ENCODE results near the gene ATP8B4.

ATP8B4 gene

DNA sequence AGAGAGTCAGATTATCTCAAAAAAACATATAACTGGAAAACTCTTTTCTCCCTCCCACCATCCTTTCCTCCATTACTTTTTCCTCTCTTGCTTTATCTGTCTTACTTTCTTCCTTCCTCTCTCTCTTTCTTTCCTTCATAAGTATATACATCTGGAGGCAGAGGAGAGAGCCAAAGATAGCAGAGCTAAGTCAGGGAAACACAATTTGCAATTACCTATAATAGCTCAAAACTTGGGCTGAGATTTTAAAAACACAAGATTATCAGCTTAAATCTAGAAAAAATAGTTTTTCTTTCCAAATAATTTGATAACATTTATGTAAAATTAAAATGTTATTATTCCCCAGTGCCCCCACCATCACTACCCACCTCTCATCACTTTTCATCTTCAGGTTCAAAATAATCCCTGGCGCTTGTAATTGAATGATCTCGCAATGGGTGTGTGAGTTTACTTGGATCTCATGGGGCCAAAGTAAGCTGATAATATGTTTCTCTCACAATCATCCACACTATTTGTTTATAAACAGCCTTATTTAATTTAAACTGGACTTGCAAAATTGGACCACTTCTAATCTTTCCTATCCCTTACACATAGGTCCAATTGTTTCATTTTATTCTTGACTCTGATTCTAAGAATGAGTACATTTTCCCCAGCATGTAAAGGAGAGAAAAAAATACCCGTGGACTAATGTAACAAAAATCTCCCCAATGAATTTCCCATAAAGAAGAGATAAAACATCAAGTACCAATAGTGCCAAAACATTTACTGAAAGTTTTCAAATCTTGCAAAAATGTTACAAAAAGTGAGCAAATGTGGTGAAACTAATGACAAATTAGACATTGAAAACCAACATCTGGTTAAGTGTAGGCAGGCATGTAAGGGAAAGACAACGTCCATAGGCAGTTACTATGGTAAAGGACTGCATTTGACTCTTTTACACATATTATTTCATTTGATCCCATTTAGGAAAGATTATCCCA lies 261.2 kb downstream of the ATP8B4 start:
- no peak for DNase-seq (ENCODE audit: low spot score)

DNA sequence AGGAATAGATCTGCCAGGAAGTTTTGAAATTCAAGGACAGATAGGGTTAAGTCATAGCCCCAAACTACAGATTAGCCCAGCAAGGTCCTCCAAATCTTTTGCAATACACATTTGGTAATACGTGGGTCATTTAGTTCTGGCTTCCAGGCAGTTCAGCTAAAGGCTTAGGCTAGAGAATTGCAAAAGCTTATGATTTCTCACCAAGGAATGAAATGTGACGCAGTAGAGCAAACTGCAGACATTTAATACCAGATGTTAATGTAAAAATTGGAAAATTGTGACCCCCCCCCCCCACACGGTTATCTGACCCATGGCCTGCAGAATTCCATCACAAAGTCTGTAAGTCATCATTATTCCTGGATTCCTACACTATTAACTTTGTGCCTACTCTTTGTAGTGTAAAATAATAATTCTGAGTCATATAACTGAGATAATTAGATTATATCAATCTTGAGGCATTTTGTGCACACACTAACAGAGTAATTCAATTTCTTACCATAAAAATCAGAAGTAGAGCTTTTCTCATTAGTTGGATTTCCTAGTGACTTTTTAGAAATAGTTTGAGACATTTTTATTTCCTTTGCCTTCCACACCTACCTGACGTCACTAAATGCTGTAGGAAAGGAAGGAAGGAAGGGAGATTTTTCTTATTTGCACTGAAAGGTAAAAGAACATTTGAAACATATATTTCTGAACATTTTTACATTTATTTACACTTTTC lies 263.0 kb downstream of the ATP8B4 start:
- DNase-seq (ENCODE audit: low spot score): peak; percentile 70

DNA sequence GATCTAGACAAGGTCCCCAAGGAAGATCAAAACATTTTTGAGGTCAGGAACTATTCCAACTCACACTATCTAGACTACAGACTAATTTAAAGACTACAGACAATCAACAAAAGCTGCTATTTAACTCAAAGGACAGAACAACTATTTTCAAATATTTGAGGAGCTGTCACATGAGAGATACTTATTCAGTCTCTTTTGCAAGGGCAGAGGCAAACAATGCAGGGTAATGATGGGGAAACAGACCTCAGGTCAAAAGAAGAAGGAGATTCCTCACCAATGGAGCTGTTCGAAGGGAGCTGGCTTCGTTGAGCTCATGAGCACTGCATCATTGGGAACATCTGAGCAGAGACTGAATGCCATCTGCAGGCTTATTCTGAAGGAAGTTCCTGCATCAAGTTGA lies 266.3 kb downstream of the ATP8B4 start:
- no peak for DNase-seq (ENCODE audit: low spot score)

DNA sequence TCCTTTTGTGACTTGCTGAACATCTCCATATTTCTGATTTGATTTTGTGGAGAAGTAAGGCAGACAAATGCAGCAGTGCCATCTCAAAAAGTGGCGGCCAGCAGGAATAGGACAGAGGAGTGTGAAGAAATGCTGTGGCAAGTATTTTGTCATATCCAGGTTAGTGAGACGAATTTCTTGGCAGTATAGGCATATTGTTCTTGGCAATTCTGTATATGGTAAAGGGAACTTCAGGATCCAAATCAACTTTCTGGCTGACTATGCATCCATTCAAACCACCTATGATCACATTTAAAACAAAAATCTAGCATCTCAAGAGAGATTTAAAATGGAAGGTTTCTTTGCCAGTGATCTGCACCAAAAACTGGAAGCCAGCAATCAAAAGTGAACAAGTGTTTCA lies 270.2 kb downstream of the ATP8B4 start:
- DNase-seq (ENCODE audit: low spot score): no peak

DNA sequence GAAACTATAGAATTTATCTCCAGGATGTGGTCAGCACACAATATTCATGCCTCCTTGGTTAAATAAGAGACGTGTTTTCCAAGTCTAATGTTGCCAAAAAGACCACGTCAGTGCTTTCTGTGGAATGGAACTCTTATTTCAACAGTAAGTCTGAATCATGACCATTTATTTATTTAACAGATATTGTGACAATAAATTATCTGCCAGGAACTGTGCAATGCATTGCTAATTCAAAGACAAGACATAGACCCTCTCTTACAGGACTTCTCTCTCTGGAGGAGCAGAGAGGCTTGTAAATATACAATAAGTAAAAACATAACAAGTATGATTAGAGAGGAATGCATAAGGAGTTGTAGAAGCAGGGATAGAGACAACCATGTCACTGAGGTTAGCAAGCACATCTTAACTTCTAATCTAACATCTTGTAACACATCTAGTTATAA lies 270.7 kb downstream of the ATP8B4 start:
- DNase-seq (ENCODE audit: low spot score): peak; percentile 63

DNA sequence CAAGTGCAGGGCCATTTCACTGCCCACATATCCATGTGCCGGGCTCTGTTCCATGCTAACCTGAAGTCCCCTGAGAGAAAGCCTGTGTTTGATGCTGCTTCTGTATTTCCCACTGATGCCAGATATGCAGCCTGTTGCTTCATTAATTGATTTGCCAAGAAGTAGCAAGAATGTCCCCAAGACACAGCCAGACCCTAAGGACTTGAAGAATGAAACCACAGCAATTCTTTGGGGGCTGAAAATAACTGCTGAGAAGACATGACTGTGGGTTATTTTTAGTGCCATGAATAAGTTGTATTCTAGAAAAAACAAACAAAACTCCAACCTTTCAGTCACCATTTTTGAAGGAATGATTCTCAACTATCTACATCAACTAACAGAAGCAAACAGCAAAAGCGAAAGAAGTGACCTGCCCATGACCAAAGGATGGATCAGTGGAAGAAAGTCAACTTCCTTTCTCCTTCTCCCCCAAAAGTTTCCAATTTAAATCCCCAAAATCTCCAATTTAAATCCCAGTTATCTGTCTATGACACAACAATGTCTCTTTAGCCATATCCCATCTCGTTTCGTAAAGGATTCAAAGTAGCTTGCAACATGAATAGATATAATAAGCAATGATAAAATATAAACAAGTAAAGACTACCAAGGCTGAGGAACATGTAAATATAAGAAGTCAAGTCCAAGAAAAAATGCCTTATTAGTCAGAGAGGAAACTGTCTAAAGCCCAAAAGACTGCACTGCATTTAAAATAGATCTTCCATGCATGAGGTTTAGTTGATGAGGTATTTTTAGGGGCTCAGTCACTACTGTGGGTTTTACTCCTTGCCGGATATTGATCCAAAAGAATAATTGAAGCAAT lies 271.4 kb downstream of the ATP8B4 start:
- DNase-seq (ENCODE audit: low spot score): peak; percentile 15

DNA sequence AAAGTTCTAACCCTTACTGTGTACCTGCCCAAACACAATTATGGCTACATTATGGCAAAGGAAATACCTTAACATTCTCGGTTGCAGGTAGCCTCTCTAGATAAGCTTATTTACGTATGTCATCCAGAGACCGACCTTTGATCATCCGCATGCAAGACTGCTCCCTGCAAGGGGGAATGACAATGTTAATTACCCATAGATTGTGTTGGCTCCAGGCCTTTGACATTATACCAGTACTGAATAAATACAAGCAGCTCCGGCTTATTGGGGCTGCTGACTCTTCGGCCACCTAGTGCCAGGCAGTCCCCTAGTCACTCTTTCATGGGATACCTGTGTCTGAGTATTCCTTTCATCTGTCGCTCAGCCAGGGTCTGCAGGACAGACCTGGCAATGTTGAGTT lies 274.6 kb downstream of the ATP8B4 start:
- DNase-seq (ENCODE audit: low spot score): no peak

DNA sequence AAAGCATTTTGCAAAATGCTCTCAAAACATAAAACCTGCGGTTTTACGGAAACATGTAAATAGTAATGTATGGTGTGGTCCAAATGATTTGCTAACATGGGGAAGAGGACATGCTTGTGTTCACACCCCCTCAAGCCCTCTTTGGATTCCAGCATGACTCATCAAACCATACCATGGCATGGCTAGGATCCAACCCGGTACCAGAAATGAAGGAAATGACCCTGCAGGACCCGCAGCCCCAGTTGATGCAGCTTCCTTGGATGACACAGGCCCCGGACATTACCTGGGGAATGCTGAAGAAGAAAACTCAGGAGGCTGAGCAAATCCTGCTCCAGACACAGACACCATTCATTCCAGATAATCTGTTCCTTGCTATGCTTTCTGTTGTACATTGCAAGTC lies 275.3 kb downstream of the ATP8B4 start:
- no peak for DNase-seq (ENCODE audit: low spot score)

DNA sequence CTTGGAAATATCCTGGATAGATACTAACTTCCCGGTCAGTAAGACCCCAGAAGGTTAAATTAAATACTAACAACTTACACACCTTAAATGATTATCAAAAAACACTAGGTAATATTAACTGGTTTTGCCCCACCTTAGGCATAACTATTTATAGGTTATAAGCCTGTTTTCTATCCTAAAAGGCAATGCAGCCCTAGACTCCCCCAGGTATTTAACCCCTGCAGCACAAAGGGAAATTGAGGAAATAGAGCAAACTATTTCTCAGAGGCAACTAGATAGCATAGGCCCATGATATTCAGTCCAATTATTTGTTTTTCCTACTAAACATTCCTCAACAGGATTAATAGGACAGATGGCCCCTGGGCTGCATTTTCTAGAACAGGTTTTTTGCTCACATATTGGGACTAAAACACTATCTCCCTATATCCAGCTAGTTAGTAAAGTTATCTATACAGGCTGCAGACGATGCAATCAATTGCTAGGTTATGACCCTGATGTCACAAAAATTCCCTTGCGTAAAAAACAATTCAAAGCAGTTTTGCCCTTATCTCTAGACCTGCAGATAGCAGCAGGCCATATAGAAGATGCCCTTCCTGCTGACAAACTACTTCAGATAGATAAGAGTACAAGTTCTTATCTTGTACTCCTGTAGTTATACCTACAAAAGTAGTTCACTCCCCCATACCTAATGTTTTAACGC lies 276.9 kb downstream of the ATP8B4 start:
- no peak for DNase-seq (ENCODE audit: low spot score)

DNA sequence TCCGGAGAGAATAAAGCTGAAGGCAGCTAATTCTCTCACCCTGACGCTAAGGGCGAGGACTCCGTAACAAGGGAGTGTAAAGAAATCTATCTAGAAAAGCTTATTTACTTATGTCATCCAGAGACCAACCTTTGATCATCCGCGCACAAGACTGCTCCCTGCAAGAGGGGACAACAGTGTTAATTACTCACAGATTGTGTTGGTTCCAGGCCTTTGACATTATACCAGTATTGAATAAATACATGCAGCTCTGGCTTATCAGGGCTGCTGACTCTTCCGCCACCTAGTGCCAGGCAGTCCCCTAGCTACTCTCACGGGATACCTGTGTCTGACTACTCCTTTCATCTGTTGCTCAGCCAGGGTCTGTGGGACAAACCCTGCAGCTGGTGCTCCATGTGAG lies 286.5 kb downstream of the ATP8B4 start:
- no peak for DNase-seq (ENCODE audit: low spot score)

DNA sequence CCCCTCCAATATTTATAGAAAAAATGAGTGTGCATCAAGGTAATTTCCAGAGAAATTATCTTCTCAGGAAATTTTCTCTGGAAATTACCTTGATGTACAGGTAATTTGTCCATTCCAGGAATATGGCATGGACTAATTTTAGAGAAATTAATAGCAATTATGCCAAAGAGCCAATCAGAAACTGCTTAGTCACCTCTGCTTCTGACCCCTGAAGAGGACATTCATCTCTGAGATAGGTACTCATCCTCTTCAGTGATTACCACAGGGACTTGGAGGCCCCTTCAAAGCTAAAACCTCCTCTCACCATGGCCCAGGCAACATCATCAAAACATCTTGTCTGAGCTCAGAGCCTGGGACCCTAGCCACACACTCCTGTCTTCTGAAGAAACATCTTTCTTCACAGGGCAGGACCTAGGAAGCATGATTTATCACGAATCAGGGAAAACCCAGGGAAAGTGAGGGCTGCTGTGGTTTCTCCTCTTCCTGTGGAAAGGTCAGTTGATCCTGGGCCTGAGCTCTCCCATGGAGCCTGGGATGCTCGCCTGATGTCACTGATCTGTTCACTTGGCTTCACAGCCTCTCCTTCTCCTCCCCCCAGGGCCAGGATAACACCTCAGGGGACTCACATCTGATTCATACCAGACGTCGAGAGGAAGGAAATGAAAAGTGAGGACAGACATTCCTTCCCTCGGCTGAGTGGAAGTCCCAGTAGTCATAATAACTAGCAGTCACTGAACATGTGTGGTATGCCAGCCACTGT lies 287.6 kb downstream of the ATP8B4 start:
- peak; percentile 83 for DNase-seq (ENCODE audit: low spot score)

DNA sequence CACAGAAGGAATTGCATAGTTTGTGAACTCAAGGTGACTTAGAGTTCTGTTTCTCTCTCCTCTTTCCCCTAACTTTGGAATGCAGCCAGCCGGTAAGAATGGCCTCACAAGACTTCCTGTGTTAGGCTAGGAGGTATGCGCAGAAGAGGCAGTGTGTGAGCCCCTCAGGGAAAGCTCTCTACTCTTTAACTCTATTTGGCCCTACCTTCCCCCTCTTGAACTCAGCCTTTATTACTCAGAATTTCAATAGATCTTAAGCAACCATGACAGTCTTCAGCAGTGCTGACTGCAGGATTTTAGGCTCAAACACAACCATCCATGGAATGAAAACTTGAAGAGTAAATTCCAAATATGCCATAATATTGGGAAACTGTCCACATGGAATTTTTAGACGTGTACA lies 288.6 kb downstream of the ATP8B4 start:
- peak; percentile 24 for DNase-seq (ENCODE audit: low spot score)

DNA sequence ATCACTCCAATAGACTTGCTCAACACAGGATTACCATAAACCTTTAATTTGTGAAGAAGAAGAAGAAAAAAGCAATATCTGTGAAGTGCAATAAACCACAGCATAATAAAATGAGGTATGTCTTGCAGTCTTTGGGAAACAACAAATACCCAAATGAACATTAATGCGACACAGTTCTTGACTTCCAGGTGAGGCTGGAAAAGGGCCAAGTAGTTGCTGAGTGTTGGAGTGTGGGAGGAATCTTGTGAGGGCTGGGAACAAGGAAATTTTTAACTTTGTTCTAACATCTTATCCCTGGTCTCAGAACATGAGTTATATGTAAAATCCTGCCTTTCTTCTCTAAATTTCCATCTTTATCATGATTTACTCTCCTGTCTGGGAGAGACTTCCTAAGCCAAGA lies 291.7 kb downstream of the ATP8B4 start:
- no peak for DNase-seq (ENCODE audit: low spot score)

DNA sequence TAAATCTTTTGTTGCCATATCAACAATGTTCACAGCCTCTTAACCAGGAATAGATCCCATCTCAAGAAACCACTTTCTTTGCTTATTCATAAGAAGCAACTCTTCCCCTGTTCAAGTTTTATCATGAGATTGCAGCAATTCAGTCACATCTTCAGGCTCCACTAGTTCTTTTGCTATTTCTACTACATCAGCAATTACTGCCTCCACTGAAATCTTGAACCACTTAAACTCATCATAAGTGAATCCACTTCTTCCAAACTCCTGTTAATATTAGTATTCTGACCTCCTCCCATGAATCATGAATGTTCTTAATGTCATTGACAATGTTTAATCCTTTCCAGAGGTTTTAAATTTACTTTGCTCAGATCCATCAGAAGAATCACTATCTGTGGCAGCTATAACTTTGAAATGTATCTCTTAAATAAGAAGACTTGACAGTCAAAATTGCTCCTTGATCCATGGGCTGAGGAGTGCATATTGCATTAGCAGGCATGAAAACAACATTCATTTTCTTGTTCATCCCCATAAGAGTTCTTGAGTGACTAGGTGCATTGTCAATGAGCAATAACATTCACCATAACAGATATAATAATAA lies 292.3 kb downstream of the ATP8B4 start:
- no peak for DNase-seq (ENCODE audit: low spot score)

DNA sequence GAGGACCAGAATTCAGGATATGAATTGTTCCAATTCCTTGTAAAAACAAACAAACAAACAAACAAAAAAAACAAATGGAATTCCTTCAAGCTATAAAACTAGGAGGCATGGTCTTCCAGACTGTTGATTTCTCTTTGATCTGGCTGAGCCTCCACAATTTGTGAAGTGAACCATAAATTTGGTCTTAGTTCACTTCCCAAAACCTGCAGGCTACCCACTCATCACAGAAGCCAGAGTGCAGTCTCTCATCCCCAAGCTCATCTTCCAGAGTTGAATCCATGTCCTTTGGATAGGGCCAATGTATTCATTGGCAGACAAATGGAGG lies 294.3 kb downstream of the ATP8B4 start:
- DNase-seq (ENCODE audit: low spot score): no peak

DNA sequence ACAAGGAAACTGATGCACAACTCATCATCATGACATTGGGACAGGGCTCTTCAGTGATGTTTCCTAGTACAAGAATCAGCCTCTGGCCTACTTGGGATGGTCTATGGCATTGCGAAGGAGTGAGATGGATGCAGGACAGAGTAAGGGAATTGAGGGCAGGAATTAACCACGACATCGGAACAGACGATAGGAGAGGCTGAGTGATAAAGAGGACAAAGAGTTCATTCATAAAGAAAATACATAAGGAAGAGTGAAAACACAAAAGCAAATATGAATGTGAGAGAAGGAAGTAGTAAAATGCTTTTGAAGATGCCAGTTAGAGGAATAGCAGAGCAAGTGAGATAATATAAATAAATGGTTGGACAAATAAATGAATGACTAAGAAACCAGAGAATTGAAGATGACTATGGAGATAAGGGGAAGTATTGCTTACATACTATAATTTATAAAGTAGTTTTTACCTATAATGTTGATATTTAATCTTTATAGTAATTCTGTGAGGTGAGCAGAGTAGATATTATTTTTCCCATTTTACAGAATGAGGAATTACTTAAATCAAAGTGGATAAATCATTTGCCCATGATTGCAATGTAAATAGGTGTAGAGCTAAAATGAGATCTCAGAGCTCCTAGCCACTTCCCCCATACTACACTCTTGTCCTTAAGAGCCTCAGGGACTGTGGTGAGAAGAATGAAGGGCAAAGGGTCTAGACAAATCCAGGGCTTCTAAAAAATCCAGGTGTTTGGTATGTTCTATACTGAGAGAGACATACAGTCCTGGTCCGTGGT lies 294.9 kb downstream of the ATP8B4 start:
- no peak for DNase-seq (ENCODE audit: low spot score)

DNA sequence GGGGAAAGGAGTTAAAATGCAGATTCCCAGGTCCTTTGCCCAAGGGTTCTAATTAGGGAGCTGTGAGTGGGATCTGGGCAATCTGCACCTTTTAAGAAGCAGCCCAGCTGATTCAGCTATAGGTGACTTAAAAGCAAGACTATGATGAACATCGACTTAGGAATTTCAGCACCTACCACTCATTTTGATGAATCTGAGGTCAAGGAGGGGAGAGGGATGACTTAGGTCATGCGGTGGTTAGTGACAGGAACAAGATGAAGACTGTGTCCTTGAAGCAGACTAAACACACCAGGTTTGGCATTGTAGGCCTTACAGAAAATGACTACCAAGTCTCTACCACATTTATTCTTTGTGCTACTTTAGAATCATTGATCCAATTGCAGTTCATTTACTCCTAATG lies 301.9 kb downstream of the ATP8B4 start:
- DNase-seq (ENCODE audit: low spot score): no peak

DNA sequence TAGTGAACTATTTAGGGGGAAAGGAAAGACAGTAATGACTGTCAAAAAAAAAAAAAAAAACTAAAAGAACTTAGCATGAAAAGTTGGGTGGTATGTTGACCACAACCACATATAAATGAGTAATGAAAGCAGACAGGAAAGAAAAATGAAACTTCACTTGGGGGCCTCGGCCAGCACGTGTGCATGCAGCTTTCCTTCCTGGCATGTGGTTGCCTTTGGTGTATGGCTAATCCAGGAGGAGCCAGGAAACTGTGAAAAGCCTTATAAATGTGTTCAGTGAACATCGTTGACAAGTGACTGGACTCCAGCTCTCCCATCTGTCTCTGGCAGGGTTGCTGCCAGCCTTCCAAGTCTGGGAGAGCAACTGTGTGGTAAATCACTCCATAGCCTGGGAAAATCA lies 303.1 kb downstream of the ATP8B4 start:
- DNase-seq (ENCODE audit: low spot score): peak; percentile 68

DNA sequence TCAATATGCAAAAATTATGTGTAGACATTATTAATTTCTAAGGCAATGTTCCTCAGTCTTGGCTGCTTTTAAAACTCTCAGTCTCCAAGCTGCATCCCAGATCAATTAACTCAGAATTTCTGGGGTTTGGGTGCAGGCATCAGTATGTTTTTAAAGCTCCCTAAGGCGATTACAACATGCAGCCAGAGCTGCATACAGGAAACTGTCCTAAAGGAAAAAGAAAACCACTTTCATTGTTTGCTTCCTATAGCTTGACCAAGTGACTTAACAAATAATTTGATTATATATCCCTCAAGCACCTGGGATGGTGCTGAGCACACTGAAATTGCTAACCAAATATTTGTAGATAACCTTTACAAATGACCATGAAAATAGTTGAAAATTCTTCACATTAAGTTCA lies 303.5 kb downstream of the ATP8B4 start:
- DNase-seq (ENCODE audit: low spot score): no peak

DNA sequence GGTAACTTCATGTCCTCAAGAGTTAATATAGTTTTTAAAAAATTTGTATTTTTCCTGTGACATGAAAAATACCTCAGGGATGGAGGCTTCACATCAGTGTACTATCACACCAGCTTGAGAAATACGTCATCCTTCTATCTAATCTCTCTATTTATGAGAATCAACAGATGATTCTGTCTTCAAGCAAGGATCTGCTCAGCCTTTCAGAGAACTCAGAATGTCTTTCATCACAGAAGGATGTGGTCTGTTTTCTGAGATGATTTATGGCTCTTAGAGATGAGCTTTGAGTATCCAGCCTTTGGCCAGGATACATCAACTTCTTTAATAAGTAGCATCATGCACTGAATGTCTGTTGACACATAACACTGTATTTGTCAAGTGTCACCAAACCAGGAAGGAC lies 304.3 kb downstream of the ATP8B4 start:
- DNase-seq (ENCODE audit: low spot score): no peak

Measured in GM03348 (cell line).